ENCODE measurements around the gene ARPC1A.

The ARPC1A gene

GRCh38 chr7:99292127-99292526 is 33.6 kb upstream of the ARPC1A start:
- Histone ChIP-seq H3K4me3 (no peak overlapping the region), H3K27ac (no peak overlapping the region)
- DNase-seq (ENCODE audit: low spot score), result no peak
- no peak for TF ChIP-seq CTCF (IDR thresholded peaks at IDR 0.05)

- H3K27ac ChIP-seq, result no peak overlapping the region
- H3K4me3 ChIP-seq, result no peak overlapping the region
- no peak for DNase-seq (ENCODE audit: low spot score)
- TF ChIP-seq CTCF (IDR thresholded peaks at IDR 0.05), result no peak
Measured at GRCh38 chr7:99293167-99293566, 32.5 kb upstream of the ARPC1A start.

GRCh38 chr7:99293650-99294049 is 32.0 kb upstream of the ARPC1A start:
- Histone ChIP-seq H3K4me3 (no peak overlapping the region), H3K27ac (no peak overlapping the region)
- DNase-seq (ENCODE audit: low spot score), result no peak
- TF ChIP-seq CTCF (IDR thresholded peaks at IDR 0.05), result no peak

- H3K4me3 ChIP-seq, result no peak overlapping the region
- no peak overlapping the region for H3K27ac ChIP-seq
- TF ChIP-seq CTCF (IDR thresholded peaks at IDR 0.05), result no peak
- no peak for DNase-seq (ENCODE audit: low spot score)
Measured at GRCh38 chr7:99296471-99296870, 29.2 kb upstream of the ARPC1A start.

- DNase-seq (ENCODE audit: low spot score), result no peak
- no peak overlapping the region for H3K27ac ChIP-seq
- TF ChIP-seq CTCF (IDR thresholded peaks at IDR 0.05), result no peak
Measured at GRCh38 chr7:99301496-99301895, 24.2 kb upstream of the ARPC1A start.

GRCh38 chr7:99305473-99306260 is 20.0 kb upstream of the ARPC1A start:
- Histone ChIP-seq H3K4me3 (no peak overlapping the region), H3K27ac (no peak overlapping the region)
- TF ChIP-seq CTCF (IDR thresholded peaks at IDR 0.05), result no peak
- DNase-seq (ENCODE audit: low spot score), result no peak

More at GRCh38 chr7:99301496-99301895, 24.2 kb upstream of the ARPC1A start:
- H3K4me3 ChIP-seq, result no peak overlapping the region

GRCh38 chr7:99308461-99309074 is 17.1 kb upstream of the ARPC1A start:
- Histone ChIP-seq H3K4me3 (no peak overlapping the region), H3K27ac (no peak overlapping the region)
- DNase-seq (ENCODE audit: low spot score), result no peak
- no peak for TF ChIP-seq CTCF (IDR thresholded peaks at IDR 0.05)
